Type B pancreatic cell (in vitro differentiated cells): Measurements from ENCODE around the gene TMX4. TPM values are rescaled to one million over a fixed set of nuclear protein-coding genes. Genes with fewer than 3 reads are reported as not detected.

Experiments used
- DNase-seq: peaks from one replicate; pipeline ENCODE4 v3.0.0; 2021; ENCODE audit warnings: mixed read lengths; ENCODE audit not compliant: unreplicated experiment; ENCODE audit errors: extremely low spot score
- H3K27ac Mint-ChIP-seq: 2 replicates; pipeline ENCODE4 v1.8.0; 2021; ENCODE audit warnings: mild to moderate bottlenecking, mixed read lengths
- H3K27me3 Mint-ChIP-seq: 2 replicates; pipeline ENCODE4 v1.8.0; 2021; ENCODE audit warnings: mixed read lengths
- H3K36me3 Mint-ChIP-seq: 2 replicates; pipeline ENCODE4 v1.8.0; 2021; ENCODE audit warnings: mixed read lengths
- H3K4me1 Mint-ChIP-seq: one replicate; pipeline ENCODE4 v1.8.0; 2021; ENCODE audit warnings: mixed read lengths; ENCODE audit not compliant: unreplicated experiment
- H3K4me3 Mint-ChIP-seq: 2 replicates; pipeline ENCODE4 v1.8.0; 2021; ENCODE audit warnings: mild to moderate bottlenecking, mixed read lengths
- H3K9me3 Mint-ChIP-seq: 2 replicates; pipeline ENCODE4 v1.8.0; 2021; ENCODE audit warnings: mixed read lengths
- total RNA-seq: library from RNA; stranded (reverse); gene quantifications from 2 replicates; pipeline ENCODE4 v1.2.1, GENCODE V29; 2021; ENCODE audit warnings: low replicate concordance
- TF ChIP-seq, protein P1 (sequence below): fragments of 200-600 bp; sonication (generic); conservative IDR thresholded peaks from 2 replicates; pipeline ENCODE4 v1.5.0; 2021; ENCODE audit warnings: antibody characterized with exemption, mild to moderate bottlenecking

The TMX4 gene
- total RNA-seq, 1 donor from 2014 or later: 40.9 TPM

DNA sequence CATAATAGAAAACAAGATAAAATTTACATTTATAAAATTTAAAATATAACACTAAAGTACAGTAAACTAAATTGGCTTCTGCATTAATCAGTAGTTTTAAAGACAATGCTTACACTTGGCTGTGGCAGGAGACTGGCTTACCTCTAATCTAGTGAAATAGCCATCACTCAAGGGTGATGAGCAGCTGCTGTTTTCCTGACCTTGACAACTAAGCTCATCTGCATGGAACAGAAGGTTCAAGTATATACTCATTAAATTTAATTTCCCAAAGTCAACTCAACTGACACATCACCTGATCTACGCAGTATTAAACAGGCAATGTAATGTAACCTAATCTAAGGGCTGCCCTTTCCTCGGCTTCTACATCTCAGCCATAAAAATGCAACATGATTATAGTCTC is 14.5 kb downstream of the TMX4 start:
- Mint-ChIP-seq H3K27me3 (no peaks in the 10 kb centered on the region), H3K4me3 (no peak overlapping the region), H3K9me3 (peaks cover 5% of the 10 kb centered on the region), H3K4me1 (no peaks in the 10 kb centered on the region), H3K36me3 (peaks cover 22% of the 10 kb centered on the region), H3K27ac (no peak overlapping the region)
- no peak for DNase-seq
- TF ChIP-seq, protein P1, sequence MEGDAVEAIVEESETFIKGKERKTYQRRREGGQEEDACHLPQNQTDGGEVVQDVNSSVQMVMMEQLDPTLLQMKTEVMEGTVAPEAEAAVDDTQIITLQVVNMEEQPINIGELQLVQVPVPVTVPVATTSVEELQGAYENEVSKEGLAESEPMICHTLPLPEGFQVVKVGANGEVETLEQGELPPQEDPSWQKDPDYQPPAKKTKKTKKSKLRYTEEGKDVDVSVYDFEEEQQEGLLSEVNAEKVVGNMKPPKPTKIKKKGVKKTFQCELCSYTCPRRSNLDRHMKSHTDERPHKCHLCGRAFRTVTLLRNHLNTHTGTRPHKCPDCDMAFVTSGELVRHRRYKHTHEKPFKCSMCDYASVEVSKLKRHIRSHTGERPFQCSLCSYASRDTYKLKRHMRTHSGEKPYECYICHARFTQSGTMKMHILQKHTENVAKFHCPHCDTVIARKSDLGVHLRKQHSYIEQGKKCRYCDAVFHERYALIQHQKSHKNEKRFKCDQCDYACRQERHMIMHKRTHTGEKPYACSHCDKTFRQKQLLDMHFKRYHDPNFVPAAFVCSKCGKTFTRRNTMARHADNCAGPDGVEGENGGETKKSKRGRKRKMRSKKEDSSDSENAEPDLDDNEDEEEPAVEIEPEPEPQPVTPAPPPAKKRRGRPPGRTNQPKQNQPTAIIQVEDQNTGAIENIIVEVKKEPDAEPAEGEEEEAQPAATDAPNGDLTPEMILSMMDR: no peak

DNA sequence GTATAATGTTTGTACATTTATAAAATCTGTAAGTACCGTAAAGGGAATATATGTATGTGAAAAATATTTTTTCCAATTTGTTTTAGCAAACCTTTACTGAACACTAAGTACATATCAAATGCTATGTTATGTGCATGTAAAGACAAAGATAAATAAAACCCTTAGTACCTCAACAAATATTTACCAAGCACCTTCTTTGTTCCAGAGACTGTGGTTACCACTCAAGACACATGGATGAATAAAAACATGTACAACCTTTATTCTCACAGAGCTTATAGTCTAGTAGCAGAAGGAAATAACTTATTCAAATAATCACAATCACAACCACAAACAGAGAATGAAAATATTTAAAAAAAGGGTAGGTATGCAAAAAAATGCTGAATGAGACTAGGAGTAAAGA is 17.5 kb downstream of the TMX4 start:
- TF ChIP-seq, protein P1: no peak
- Mint-ChIP-seq H3K36me3 (peaks cover 13% of the 10 kb centered on the region), H3K27ac (no peak overlapping the region), H3K27me3 (no peaks in the 10 kb centered on the region), H3K9me3 (no peaks in the 10 kb centered on the region), H3K4me3 (no peak overlapping the region), H3K4me1 (no peaks in the 10 kb centered on the region)
- no peak for DNase-seq

DNA sequence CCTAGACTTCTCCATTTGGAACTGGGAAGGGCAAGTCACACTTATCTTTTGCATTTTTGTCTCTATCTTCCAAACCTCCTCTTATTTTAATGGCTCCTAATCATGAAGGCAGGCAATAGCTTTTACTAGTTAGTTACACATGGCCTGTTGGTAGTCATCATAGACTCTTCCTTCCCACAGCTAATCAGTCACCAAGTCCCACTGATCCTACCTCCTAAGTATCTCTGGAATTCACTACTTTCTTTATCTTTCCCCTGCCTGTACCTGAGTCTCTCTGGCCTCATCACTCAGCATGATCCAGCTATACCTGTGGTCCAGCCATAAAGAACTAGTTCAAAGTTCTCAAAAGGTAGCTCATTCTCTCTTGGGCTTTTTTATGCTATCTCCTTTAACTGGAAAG is 18.8 kb downstream of the TMX4 start:
- DNase-seq: no peak
- Mint-ChIP-seq H3K9me3 (no peaks in the 10 kb centered on the region), H3K4me3 (no peak overlapping the region), H3K4me1 (no peaks in the 10 kb centered on the region), H3K27ac (no peak overlapping the region), H3K27me3 (no peaks in the 10 kb centered on the region), H3K36me3 (peaks cover 10% of the 10 kb centered on the region)
- TF ChIP-seq, protein P1: no peak

DNA sequence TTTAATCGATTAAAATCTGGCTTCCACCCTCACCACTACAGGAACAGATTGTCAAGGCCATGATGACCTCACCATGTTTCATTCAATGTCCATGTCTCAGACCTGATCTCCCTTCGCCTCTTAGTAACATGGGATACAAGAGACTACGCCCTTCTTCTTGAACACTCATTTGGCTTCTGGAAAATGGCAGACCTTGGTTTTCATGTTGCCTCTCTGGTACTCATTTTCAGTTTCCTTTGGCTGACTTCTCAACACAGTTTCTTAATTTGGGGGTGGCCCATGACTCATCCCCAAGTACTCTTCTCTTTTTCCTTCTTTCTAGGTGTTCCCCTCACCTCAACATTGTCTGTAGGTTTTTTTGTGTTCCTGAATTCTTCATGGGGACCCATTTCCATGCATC is 22.7 kb downstream of the TMX4 start:
- Mint-ChIP-seq H3K9me3 (peaks cover 4% of the 10 kb centered on the region), H3K4me3 (no peak overlapping the region), H3K36me3 (peaks cover 30% of the 10 kb centered on the region), H3K4me1 (no peaks in the 10 kb centered on the region), H3K27ac (no peak overlapping the region), H3K27me3 (no peaks in the 10 kb centered on the region)
- TF ChIP-seq, protein P1: no peak
- no peak for DNase-seq

DNA sequence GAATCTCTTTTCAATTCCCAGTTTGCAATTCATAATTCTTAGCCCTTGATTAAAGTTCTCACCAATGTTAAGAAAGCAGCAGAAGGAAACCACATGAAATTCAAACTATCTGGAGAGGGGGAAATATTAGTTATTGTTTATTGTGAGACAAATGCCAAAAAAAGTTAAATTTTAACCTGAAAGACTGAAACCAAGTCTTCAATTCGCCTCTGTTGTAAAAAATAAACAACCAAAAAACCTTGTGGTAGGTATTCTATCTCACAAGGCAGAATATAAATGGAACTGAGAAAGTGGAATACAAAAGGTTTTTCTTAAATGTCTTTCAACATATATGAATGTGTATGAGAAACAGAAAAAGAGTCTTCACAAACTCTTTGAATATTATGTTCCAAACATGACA is 24.8 kb downstream of the TMX4 start:
- TF ChIP-seq, protein P1: no peak
- Mint-ChIP-seq H3K36me3 (peaks cover 19% of the 10 kb centered on the region), H3K9me3 (peaks cover 4% of the 10 kb centered on the region), H3K4me1 (no peaks in the 10 kb centered on the region), H3K4me3 (no peak overlapping the region), H3K27ac (no peak overlapping the region), H3K27me3 (no peaks in the 10 kb centered on the region)
- no peak for DNase-seq

DNA sequence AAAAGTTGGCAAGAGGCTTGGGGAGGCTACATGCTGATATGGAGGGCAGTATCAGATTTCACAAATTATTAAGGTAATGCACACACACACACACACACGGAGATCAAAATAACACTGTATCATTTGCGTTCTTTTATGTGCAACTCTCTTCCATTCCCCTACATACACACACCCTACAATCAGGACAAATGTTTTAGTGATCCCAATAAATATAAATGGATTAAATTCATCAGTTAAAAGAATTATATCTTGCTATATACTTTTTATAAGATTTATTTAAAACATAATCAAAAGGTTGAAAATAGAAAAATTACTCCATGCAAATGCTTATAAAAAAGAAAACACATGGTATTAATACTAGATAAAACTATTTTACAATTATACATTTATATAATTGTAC is 25.9 kb downstream of the TMX4 start:
- TF ChIP-seq, protein P1: no peak
- Mint-ChIP-seq H3K4me3 (no peak overlapping the region), H3K4me1 (no peaks in the 10 kb centered on the region), H3K27ac (no peak overlapping the region), H3K27me3 (no peaks in the 10 kb centered on the region), H3K9me3 (peaks cover 4% of the 10 kb centered on the region), H3K36me3 (peaks cover 19% of the 10 kb centered on the region)
- DNase-seq: no peak
